GM12878 (cell line): Measurements from ENCODE around the gene TDRD10. TPM values are rescaled to one million over a fixed set of nuclear protein-coding genes. Genes with fewer than 3 reads are reported as not detected.

Experiments
- BCL11A ChIP-seq: IDR thresholded peaks from 2 replicates; pipeline ENCODE4 v1.6.1; 2011; ENCODE audit warnings: low read depth, low read length
- CEBPB ChIP-seq, 2 experiments: fragments of 150-350 bp in 1 of 2; IDR thresholded peaks; 2 replicates each; pipeline ENCODE4 v1.6.1; 2012 to 2014; ENCODE audit warnings: low read depth in 2 of 2, low read length in 2 of 2, borderline replicate concordance in 1 of 2, inconsistent platforms in 1 of 2
- CHD4 ChIP-seq: fragments of 200-600 bp; sonication (generic); IDR thresholded peaks from 2 replicates; pipeline ENCODE4 v1.6.1; 2016; ENCODE audit warnings: mild to moderate bottlenecking
- CREB1 ChIP-seq: IDR thresholded peaks from 2 replicates; pipeline ENCODE4 v1.6.1; 2012; ENCODE audit warnings: low read depth, mild to moderate bottlenecking, inconsistent platforms
- CREM ChIP-seq: IDR thresholded peaks from 2 replicates; pipeline ENCODE4 v1.6.1; 2014; ENCODE audit warnings: antibody characterized with exemption, low read depth
- GABPA ChIP-seq: IDR thresholded peaks from 2 replicates; pipeline ENCODE4 v1.6.1; 2014; ENCODE audit warnings: antibody characterized with exemption, low read depth, mild to moderate bottlenecking, inconsistent platforms
- IKZF1 ChIP-seq: fragments of 450-650 bp; conservative IDR thresholded peaks from 2 replicates; pipeline ENCODE4 v1.6.1; 2017; ENCODE audit warnings: antibody characterized with exemption, mild to moderate bottlenecking
- IRF5 ChIP-seq: fragments of 450-650 bp; IDR thresholded peaks from 2 replicates; pipeline ENCODE4 v1.6.1; 2017; ENCODE audit warnings: borderline replicate concordance
- JUND ChIP-seq: IDR thresholded peaks from 2 replicates; pipeline ENCODE4 v1.6.1; 2012; ENCODE audit warnings: low read depth, mild to moderate bottlenecking, low read length, improper control_type of control experiment, moderate library complexity
- MEF2B ChIP-seq: fragments of 450-650 bp; IDR thresholded peaks from 2 replicates; pipeline ENCODE4 v1.6.1; 2018; ENCODE audit warnings: mild to moderate bottlenecking, moderate library complexity; ENCODE audit not compliant: partially characterized antibody, poor library complexity, severe bottlenecking
- MLLT1 ChIP-seq: fragments of 450-650 bp; IDR thresholded peaks from 2 replicates; pipeline ENCODE4 v1.6.1; 2016; ENCODE audit warnings: mild to moderate bottlenecking
- MTA2 ChIP-seq: fragments of 450-650 bp; IDR thresholded peaks from 2 replicates; pipeline ENCODE4 v1.6.1; 2016; ENCODE audit warnings: low read depth, mild to moderate bottlenecking, moderate library complexity
- NFIC ChIP-seq: IDR thresholded peaks from 2 replicates; pipeline ENCODE4 v1.6.1; 2012; ENCODE audit warnings: low read depth, mild to moderate bottlenecking, inconsistent platforms, low read length, moderate library complexity
- PAX5 ChIP-seq: IDR thresholded peaks from 2 replicates; pipeline ENCODE4 v1.6.1; 2011; ENCODE audit warnings: low read depth, low read length, borderline replicate concordance
- PML ChIP-seq: IDR thresholded peaks from 2 replicates; pipeline ENCODE4 v1.6.1; 2012; ENCODE audit warnings: low read length, inconsistent platforms
- RELA ChIP-seq: fragments of 450-650 bp; IDR thresholded peaks from 2 replicates; pipeline ENCODE4 v1.8.0; 2014; ENCODE audit warnings: borderline replicate concordance; ENCODE audit not compliant: partially characterized antibody
- RUNX3 ChIP-seq: IDR thresholded peaks from 2 replicates; pipeline ENCODE4 v1.6.1; 2012; ENCODE audit warnings: low read length, inconsistent platforms
- SIN3A ChIP-seq: IDR thresholded peaks from 2 replicates; pipeline ENCODE4 v1.6.1; 2012; ENCODE audit warnings: low read depth, low read length, improper control_type of control experiment
- SIX5 ChIP-seq: IDR thresholded peaks from 2 replicates; pipeline ENCODE4 v1.6.1; 2011; ENCODE audit warnings: mild to moderate bottlenecking, low read depth, low read length, moderate library complexity; ENCODE audit not compliant: severe bottlenecking
- SMAD1 ChIP-seq: fragments of 450-650 bp; IDR thresholded peaks from 2 replicates; pipeline ENCODE4 v1.6.1; 2018; ENCODE audit warnings: mild to moderate bottlenecking, low read depth; ENCODE audit not compliant: partially characterized antibody
- SMARCA5 ChIP-seq: fragments of 450-650 bp; IDR thresholded peaks from 2 replicates; pipeline ENCODE4 v1.6.1; 2017; ENCODE audit warnings: mild to moderate bottlenecking
- SREBF1 ChIP-seq: IDR thresholded peaks from 2 replicates; pipeline ENCODE4 v1.6.1; 2012; ENCODE audit warnings: mild to moderate bottlenecking, low read length
- TCF12 ChIP-seq: IDR thresholded peaks from 2 replicates; pipeline ENCODE4 v1.6.1; 2011; ENCODE audit warnings: low read depth, mild to moderate bottlenecking, low read length
- TCF3 ChIP-seq: IDR thresholded peaks from 2 replicates; pipeline ENCODE4 v1.6.1; 2012; ENCODE audit warnings: low read depth, mild to moderate bottlenecking, low read length, borderline replicate concordance; ENCODE audit not compliant: insufficient read depth
- ZNF207 ChIP-seq: fragments of 450-650 bp; IDR thresholded peaks from 2 replicates; pipeline ENCODE4 v1.6.1; 2014; ENCODE audit warnings: antibody characterized with exemption, mild to moderate bottlenecking, borderline replicate concordance
- ZZZ3 ChIP-seq: IDR thresholded peaks from 2 replicates; pipeline ENCODE4 v1.6.1; 2011; ENCODE audit warnings: low read depth; ENCODE audit not compliant: control insufficient read depth, insufficient read length
- polyA plus RNA-seq, 11 experiments: library from polyadenylated mRNA; depleted of rRNA in 4 of 11; unstranded in 6 of 11; stranded (reverse) in 5 of 11; fragments of >200 nt; fragmentation: Nextera tagmentation in 4 of 11; fragmentation: Illumina TruSeq in 1 of 11; extraction: Ambion mirVana in 4 of 11; extraction: Trizol in 1 of 11; gene quantifications; 1 replicate in 1 of 11; 2 replicates in 10 of 11; pipeline versions ENCODE4 v1.2.1 to v1.2.3, GENCODE V29; 2011 to 2016; ENCODE audit warnings: inconsistent platforms in 2 of 11, missing spikeins in 2 of 11, low read depth in 1 of 11
- total RNA-seq, 4 experiments: library from RNA; depleted of rRNA in 3 of 4; stranded (reverse); fragments of >200 nt in 3 of 4; fragmentation: Illumina TruSeq in 1 of 4; extraction: Trizol in 1 of 4; gene quantifications; 2 replicates each; pipeline versions ENCODE4 v1.2.1 to v1.2.3, GENCODE V29; 2013 to 2021

Gene TDRD10
- total and polyA plus RNA-seq, 10 of the 15 experiments (the other 5 are each of a cell fraction or from before 2014, with no cell fraction given) = not detected

- no peak for TF ChIP-seq CEBPB (IDR thresholded peaks at IDR 0.05; ENCODE audit: borderline replicate concordance in 1 of 2, low read depth in 2 of 2, low read length in 2 of 2)
- no peak for TF ChIP-seq SIN3A
- no peak for TF ChIP-seq MLLT1
- TF ChIP-seq JUND = no peak
- TF ChIP-seq SMAD1 = no peak
- no peak for TF ChIP-seq GABPA
- peak; percentile 88; the same call in 1 of the 2 replicates for TF ChIP-seq PAX5
- TF ChIP-seq ZNF207 = no peak
- TF ChIP-seq CHD4 = no peak
- TF ChIP-seq SIX5 = no peak
- no peak for TF ChIP-seq ZZZ3
- TF ChIP-seq TCF12 = no peak
- TF ChIP-seq MEF2B = peak; percentile 41
- TF ChIP-seq IKZF1 = peak; percentile 52
- 0 out of 2 replicates have a peak, but pooled peaks have one; percentile 13 for TF ChIP-seq PML
- peak; percentile 68 for TF ChIP-seq RUNX3
- TF ChIP-seq SREBF1 = no peak
- TF ChIP-seq IRF5 = no peak
- peak; percentile 12; the same call in 1 of the 2 replicates for TF ChIP-seq CREB1
- 0 out of 2 replicates have a peak, but pooled peaks have one; percentile 5 for TF ChIP-seq CREM
- TF ChIP-seq RELA = no peak
- TF ChIP-seq BCL11A = no peak
- peak; percentile 72 for TF ChIP-seq MTA2
- no peak for TF ChIP-seq TCF3
- peak; percentile 60; the same call in 1 of the 2 replicates for TF ChIP-seq NFIC
- TF ChIP-seq SMARCA5 = 0 out of 2 replicates have a peak, but pooled peaks have one; percentile 44
These were observed 4.8 kb upstream of the TDRD10 start (continued) for GRCh38 chr1:154497026-154497806.
